SK-N-SH treated with all-trans-retinoic acid at 6 μM for 48 hours (cell line): ENCODE results near the gene TOM1L2.

Source experiments
- ATAC-seq: fragments of 200-7000 bp; cut with Tn5 transposase; 3 replicates; pipeline ENCODE4 v1.9.1; 2020; ENCODE audit warnings: mild to moderate bottlenecking, moderate library complexity
- ARNTL ChIP-seq: fragments of 450-650 bp; formaldehyde crosslinking; IDR thresholded peaks from 2 replicates; pipeline ENCODE4 v1.5.0; 2020; ENCODE audit warnings: low read depth, mild to moderate bottlenecking, moderate library complexity, borderline replicate concordance
- BACH2 ChIP-seq: fragments of 250-450 bp; sonication (Bioruptor Pico); IDR thresholded peaks from 2 replicates; pipeline ENCODE4 v1.9.0; 2021; ENCODE audit warnings: mild to moderate bottlenecking, borderline replicate concordance
- CSDC2 ChIP-seq: fragments of 250-450 bp; sonication (Bioruptor Pico); IDR thresholded peaks from 2 replicates; pipeline ENCODE4 v1.5.0; 2020; ENCODE audit warnings: mild to moderate bottlenecking, moderate library complexity
- ESRRG ChIP-seq: fragments of 250-450 bp; sonication (Bioruptor Pico); IDR thresholded peaks from 2 replicates; pipeline ENCODE4 v1.6.1; 2021; ENCODE audit warnings: mild to moderate bottlenecking
- GLIS3 ChIP-seq: fragments of 250-450 bp; sonication (Bioruptor Pico); IDR thresholded peaks from 2 replicates; pipeline ENCODE4 v1.5.0; 2020; ENCODE audit warnings: mild to moderate bottlenecking, moderate library complexity
- OSR1 ChIP-seq: fragments of 250-450 bp; sonication (Bioruptor Pico); IDR thresholded peaks from 2 replicates; pipeline ENCODE4 v1.8.0; 2022; ENCODE audit warnings: moderate library complexity, mild to moderate bottlenecking, inconsistent platforms
- PPARA ChIP-seq: fragments of 250-450 bp; sonication (Bioruptor Pico); IDR thresholded peaks from 2 replicates; pipeline ENCODE4 v1.5.0; 2020; ENCODE audit warnings: mild to moderate bottlenecking, borderline replicate concordance
- RARB ChIP-seq: fragments of 250-450 bp; sonication (Bioruptor Pico); IDR thresholded peaks from 2 replicates; pipeline ENCODE4 v1.8.0; 2021; ENCODE audit warnings: mild to moderate bottlenecking, moderate library complexity
- SNAI2 ChIP-seq: fragments of 250-450 bp; sonication (Bioruptor Pico); IDR thresholded peaks from 2 replicates; pipeline ENCODE4 v1.5.0; 2020; ENCODE audit warnings: mild to moderate bottlenecking, moderate library complexity
- TCF4 ChIP-seq: fragments of 250-450 bp; sonication (Bioruptor Pico); IDR thresholded peaks from 2 replicates; pipeline ENCODE4 v1.8.0; 2021; ENCODE audit warnings: mild to moderate bottlenecking, moderate library complexity, borderline replicate concordance
- TOX ChIP-seq: fragments of 250-450 bp; sonication (Bioruptor Pico); IDR thresholded peaks from 2 replicates; pipeline ENCODE4 v1.8.0; 2021; ENCODE audit warnings: mild to moderate bottlenecking, moderate library complexity, borderline replicate concordance
- ZC3H10 ChIP-seq: fragments of 250-450 bp; sonication (Bioruptor Pico); IDR thresholded peaks from 2 replicates; pipeline ENCODE4 v1.5.1; 2021; ENCODE audit warnings: mild to moderate bottlenecking, moderate library complexity
- ZFP3 ChIP-seq: fragments of 250-450 bp; sonication (Bioruptor Pico); IDR thresholded peaks from 2 replicates; pipeline ENCODE4 v1.5.0; 2020; ENCODE audit warnings: mild to moderate bottlenecking, moderate library complexity
- ZNF565 ChIP-seq: fragments of 450-650 bp; formaldehyde crosslinking; conservative IDR thresholded peaks from 2 replicates; pipeline ENCODE4 v1.5.0; 2020; ENCODE audit warnings: low read depth, mild to moderate bottlenecking, moderate library complexity
- ZNF8 ChIP-seq: fragments of 450-650 bp; formaldehyde crosslinking; IDR thresholded peaks from 2 replicates; pipeline ENCODE4 v1.5.0; 2020; ENCODE audit warnings: mild to moderate bottlenecking, moderate library complexity
- TF ChIP-seq, protein P1 (sequence below): fragments of 250-450 bp; sonication (Bioruptor Pico); IDR thresholded peaks from 2 replicates; pipeline ENCODE4 v1.5.0; 2020; ENCODE audit warnings: mild to moderate bottlenecking, moderate library complexity

Gene TOM1L2

DNA sequence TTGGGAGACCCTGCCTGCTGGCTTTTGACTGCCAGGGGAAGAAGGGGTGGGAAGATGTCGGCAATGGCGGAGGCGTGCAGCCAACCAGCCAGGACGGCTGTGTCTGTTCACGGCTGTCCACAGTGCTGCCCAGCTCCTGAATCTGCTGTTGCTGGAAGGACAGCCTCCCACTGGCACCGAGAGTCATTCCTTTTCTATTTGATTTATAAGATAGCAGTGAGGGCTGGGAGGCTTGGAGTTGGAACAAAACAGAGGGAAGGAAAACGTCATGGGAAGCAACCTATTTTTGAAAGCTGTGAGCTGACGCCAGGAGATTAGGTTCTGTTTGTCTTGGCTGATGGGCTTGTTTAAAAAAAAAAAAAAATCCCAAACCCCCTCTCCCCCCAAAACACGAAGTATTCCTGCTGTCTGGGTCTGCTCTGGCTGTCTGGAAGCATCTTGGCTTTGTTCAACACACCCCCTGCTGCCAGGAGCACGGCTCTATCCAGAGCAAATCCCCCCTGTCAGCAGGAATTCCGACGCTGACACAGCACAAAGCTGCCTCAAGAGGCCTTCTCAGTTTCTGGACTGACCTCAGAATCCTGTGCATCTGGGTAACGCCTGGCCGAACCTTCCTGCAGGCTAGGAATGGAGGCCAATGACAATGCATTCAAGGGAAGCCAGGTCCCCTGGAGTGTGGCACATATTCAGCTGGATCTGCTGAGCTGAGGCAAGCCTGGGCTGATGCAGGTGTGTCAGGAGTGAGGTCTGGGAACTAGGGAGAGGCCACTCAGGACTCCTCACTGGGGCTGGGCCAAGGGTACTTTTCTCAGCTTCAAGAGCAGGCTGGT lies 94.5 kb downstream of the TOM1L2 start (continued):
- TF ChIP-seq, protein P1, sequence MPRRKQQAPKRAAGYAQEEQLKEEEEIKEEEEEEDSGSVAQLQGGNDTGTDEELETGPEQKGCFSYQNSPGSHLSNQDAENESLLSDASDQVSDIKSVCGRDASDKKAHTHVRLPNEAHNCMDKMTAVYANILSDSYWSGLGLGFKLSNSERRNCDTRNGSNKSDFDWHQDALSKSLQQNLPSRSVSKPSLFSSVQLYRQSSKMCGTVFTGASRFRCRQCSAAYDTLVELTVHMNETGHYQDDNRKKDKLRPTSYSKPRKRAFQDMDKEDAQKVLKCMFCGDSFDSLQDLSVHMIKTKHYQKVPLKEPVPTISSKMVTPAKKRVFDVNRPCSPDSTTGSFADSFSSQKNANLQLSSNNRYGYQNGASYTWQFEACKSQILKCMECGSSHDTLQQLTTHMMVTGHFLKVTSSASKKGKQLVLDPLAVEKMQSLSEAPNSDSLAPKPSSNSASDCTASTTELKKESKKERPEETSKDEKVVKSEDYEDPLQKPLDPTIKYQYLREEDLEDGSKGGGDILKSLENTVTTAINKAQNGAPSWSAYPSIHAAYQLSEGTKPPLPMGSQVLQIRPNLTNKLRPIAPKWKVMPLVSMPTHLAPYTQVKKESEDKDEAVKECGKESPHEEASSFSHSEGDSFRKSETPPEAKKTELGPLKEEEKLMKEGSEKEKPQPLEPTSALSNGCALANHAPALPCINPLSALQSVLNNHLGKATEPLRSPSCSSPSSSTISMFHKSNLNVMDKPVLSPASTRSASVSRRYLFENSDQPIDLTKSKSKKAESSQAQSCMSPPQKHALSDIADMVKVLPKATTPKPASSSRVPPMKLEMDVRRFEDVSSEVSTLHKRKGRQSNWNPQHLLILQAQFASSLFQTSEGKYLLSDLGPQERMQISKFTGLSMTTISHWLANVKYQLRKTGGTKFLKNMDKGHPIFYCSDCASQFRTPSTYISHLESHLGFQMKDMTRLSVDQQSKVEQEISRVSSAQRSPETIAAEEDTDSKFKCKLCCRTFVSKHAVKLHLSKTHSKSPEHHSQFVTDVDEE (CRISPR knock-in tag), result peak; percentile 9; the same call in 1 of the 2 replicates
- no peak; the same call in 1 of the 2 replicates for TF ChIP-seq ZFP3 (CRISPR knock-in tag)

DNA sequence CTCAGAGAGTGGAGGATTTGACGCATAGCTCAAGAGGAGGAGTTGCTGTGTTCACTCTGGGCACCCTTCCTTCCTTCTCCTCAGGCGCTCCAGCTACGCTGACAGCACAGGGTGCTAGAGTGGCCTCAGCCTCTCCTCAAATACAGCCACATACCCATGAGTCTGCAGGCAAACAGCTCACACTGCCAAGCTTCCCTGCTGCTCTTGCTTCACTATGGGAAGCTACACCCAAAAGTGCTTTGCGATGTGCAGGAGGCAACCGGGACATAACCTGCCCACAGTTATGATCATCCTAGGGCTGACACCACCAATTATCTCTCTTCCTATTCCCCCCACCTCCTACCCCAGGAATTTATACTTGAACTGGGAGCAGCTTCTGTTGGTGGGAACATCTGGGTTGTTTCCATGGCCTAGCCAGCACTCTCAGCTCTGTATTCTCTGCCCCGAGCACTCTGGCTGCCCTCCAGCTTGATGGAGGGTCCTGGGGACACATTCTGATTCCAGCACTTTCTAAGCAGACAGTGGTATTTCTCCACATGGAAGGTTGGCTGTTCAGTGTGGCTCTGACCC lies 95.2 kb downstream of the TOM1L2 start:
- peak; percentile 23 for ATAC-seq
- TF ChIP-seq ZNF8 (CRISPR knock-in tag), result peak; percentile 24; the same call in 1 of the 2 replicates
- no peak for TF ChIP-seq RARB (CRISPR knock-in tag)
- no peak for TF ChIP-seq SNAI2 (CRISPR knock-in tag)
- TF ChIP-seq TCF4 (CRISPR knock-in tag), result no peak
- 0 out of 2 replicates have a peak, but pooled peaks have one; percentile 64 for TF ChIP-seq ZFP3 (CRISPR knock-in tag)
- TF ChIP-seq CSDC2 (CRISPR knock-in tag), result no peak; the same call in 1 of the 2 replicates
- TF ChIP-seq ZNF565, result 0 out of 2 replicates have a peak, but pooled peaks have one; percentile 7
- TF ChIP-seq, protein P1 (CRISPR knock-in tag), result peak; percentile 42; the same call in 1 of the 2 replicates
- 0 out of 2 replicates have a peak, but pooled peaks have one; percentile 1 for TF ChIP-seq ESRRG

DNA sequence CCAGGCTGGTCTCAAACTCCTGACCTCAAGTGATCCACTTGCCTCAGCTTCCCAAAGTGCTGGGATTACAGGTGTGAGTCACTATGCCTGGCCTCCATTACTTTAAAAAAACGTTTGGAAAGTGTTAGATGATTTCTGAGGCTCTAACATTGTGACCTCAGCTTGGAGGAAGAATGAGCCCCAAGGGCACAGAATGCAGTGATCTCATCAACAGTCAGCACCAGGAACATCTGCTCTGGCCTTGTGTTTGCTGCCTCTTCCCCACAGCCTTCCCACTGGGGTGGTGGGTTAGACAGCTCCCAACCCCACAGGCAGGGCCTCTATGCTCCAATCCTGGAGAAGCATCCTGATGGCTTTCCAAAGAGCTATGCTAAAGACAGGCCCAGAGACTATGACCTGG lies 97.7 kb downstream of the TOM1L2 start:
- no peak for ATAC-seq
- TF ChIP-seq ZC3H10 (CRISPR knock-in tag) (no peak), ARNTL (CRISPR knock-in tag) (no peak)

DNA sequence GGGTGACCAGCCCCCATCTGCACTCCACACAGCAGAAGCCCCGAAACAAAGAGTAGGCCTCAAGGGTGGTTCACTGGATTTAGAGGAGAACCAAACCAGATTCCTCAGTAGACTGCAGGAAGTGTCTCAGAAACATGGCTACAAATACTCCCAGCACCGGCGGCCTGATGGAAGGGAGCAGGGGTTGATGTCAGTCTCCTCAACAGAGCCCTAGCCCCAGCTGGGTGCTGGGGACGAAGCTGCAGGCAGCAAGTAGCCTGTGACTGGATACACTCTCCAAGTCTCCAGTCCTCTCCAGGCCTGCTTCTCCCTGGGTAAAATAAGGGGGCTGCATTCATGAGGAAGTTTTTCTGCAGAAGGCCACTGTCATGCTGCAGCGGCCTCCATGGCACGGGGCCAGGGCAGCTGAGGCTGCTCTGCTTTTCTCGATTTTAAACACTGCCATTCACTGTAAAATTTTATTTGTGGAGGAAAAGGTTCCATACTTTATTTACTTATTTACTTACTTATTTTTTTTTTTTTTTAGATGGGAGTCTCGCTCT lies 98.7 kb downstream of the TOM1L2 start:
- no peak for TF ChIP-seq TOX
- no peak for TF ChIP-seq ZNF565
- TF ChIP-seq BACH2 (CRISPR knock-in tag), result no peak
- ATAC-seq, result no peak

DNA sequence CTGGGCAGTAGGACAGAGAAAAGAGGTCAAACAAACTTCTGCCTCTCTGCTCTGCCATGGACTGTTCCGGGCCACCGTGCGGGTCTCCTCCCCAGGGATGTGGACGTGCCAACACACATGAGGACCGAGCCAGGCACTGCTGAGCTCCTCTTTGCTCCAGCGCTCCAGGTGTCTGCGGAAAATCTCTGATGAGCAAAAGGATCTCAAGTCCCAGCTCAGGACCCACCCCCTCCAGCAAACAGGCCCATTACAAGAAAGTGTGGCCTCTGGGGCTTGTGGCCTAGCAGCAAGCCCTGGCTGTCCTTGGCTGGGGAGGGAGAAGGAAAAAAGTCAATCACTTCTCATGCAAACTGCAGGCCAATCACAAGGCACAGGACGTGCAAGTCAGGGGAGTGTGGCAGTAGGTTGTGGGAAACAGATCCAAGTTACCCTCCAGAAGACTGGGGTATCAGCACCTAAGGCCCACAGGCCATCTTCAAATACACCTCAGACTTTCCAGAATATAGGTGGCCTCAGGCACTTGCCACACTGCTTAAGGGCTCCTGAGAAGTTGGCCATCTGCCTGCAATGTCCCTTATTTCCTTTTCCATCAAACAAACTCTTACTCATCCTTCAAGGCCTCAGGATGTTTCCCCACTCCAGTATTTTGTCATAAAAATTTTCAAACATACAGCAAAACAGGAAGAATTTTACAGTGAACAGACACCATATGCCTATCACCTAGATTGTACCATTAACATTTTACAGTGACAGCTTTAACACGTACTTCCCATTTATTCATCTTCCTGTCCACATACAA lies 99.5 kb downstream of the TOM1L2 start:
- TF ChIP-seq ZFP3 (CRISPR knock-in tag), result peak; percentile 95
- TF ChIP-seq GLIS3, result no peak
- no peak for TF ChIP-seq ARNTL (CRISPR knock-in tag)
- no peak for ATAC-seq

DNA sequence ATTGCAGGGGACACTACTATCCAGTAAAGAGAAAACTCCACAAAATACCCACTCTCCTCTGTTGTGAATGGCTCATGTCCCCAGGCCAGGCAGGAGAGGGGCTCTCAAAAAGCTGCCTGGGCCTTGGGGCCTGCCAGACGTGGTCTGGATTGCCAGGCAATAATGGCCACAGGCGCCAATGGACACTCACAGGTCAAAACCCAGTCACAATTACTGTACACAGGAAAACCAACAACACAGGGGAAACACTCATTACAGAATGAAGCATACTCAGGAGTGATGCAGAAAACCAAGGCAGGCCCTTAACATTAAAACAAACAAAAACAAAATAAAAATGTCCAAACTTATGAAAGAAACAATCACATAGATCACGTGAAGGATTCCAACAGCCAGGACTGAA lies 100.3 kb downstream of the TOM1L2 start:
- ATAC-seq, result no peak
- TF ChIP-seq BACH2 (CRISPR knock-in tag), result no peak

DNA sequence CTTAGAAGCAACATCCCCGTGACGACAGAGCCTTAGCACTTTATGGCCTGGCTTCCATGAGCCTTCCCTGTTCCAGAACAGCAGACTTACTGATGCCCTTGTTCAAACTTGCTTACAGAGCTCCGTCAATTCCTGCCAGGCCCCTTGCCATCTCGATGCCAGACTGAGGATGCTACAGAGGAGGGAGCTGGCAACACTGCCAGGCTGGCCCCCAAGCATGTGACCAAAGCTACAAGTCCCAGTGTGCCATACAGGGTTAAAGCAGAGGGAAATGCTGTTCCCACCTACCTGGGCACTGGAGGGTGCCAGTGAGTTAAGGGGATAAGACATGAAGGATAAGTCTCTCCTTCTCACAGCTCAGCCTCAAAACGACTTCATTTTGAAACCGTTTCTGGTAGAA lies 102.0 kb downstream of the TOM1L2 start:
- ATAC-seq, result no peak
- TF ChIP-seq ZNF8 (CRISPR knock-in tag) (no peak), TOX (no peak), SNAI2 (CRISPR knock-in tag) (no peak), OSR1 (CRISPR knock-in tag) (no peak), PPARA (no peak), ESRRG (no peak), RARB (CRISPR knock-in tag) (no peak), TCF4 (CRISPR knock-in tag) (no peak)
